ENCODE data around the gene EXOC4.

GRCh38 chr7:133858311-133858710, 605.4 kb downstream of the EXOC4 start:
- TF ChIP-seq ZBTB48 (tag by site-specific recombination; IDR thresholded peaks at IDR 0.05) (no peak), ZBTB6 (tag by site-specific recombination; IDR thresholded peaks at IDR 0.05) (no peak), ZBTB8A (tag by site-specific recombination; IDR thresholded peaks at IDR 0.05) (no peak), PRDM4 (tag by site-specific recombination; IDR thresholded peaks at IDR 0.05) (no peak), ZNF214 (tag by site-specific recombination; IDR thresholded peaks at IDR 0.05; ENCODE audit: borderline replicate concordance) (no peak), ZNF26 (tag by site-specific recombination; IDR thresholded peaks at IDR 0.05) (no peak), ZNF555 (tag by site-specific recombination; conservative IDR thresholded peaks at IDR 0.05) (no peak), CTCF (tag by site-specific recombination; IDR thresholded peaks at IDR 0.05) (no peak), ZFP41 (tag by site-specific recombination; IDR thresholded peaks at IDR 0.05; ENCODE audit: borderline replicate concordance) (no peak), ZNF785 (tag by site-specific recombination; IDR thresholded peaks at IDR 0.05) (no peak), ZBTB10 (tag by site-specific recombination; IDR thresholded peaks at IDR 0.05) (no peak)
